GM10847 (cell line): ENCODE measurements around the gene ZNF106.

ENCODE experiments used
- POLR2A ChIP-seq: IDR thresholded peaks from 2 replicates; pipeline ENCODE4 v1.6.1; 2011; ENCODE audit not compliant: insufficient read length; ENCODE audit errors: extremely low read depth

The ZNF106 gene

GRCh38 chr15:42449770-42450424, 41.0 kb downstream of the ZNF106 start:
- no peak for TF ChIP-seq POLR2A

GRCh38 chr15:42448281-42448680, 42.7 kb downstream of the ZNF106 start:
- no peak for TF ChIP-seq POLR2A

GRCh38 chr15:42447599-42447998, 43.3 kb downstream of the ZNF106 start:
- no peak for TF ChIP-seq POLR2A

GRCh38 chr15:42445551-42445950, 45.4 kb downstream of the ZNF106 start:
- no peak for TF ChIP-seq POLR2A

- TF ChIP-seq POLR2A = no peak
Observed at GRCh38 chr15:42444415-42445063, 46.4 kb downstream of the ZNF106 start.

GRCh38 chr15:42427429-42428223, 63.3 kb downstream of the ZNF106 start:
- TF ChIP-seq POLR2A = no peak

- no peak for TF ChIP-seq POLR2A
Observed at GRCh38 chr15:42421376-42421775, 69.6 kb downstream of the ZNF106 start.

- TF ChIP-seq POLR2A = no peak
Observed at GRCh38 chr15:42419369-42419768, 71.6 kb downstream of the ZNF106 start.

- no peak for TF ChIP-seq POLR2A
Observed at GRCh38 chr15:42413920-42414319, 77.0 kb downstream of the ZNF106 start.

- no peak for TF ChIP-seq POLR2A
Observed at GRCh38 chr15:42411884-42412283, 79.1 kb downstream of the ZNF106 start.

- no peak for TF ChIP-seq POLR2A
Observed at GRCh38 chr15:42409011-42409410, 81.9 kb downstream of the ZNF106 start.

GRCh38 chr15:42408178-42408577, 82.8 kb downstream of the ZNF106 start:
- no peak for TF ChIP-seq POLR2A

- TF ChIP-seq POLR2A = no peak
Observed at GRCh38 chr15:42405863-42406482, 85.0 kb downstream of the ZNF106 start.

- TF ChIP-seq POLR2A = no peak
Observed at GRCh38 chr15:42404461-42405235, 86.3 kb downstream of the ZNF106 start.

GRCh38 chr15:42403389-42403788, 87.6 kb downstream of the ZNF106 start:
- no peak for TF ChIP-seq POLR2A
